A549 (cell line): ENCODE measurements around the gene METTL24. TPM values are rescaled to one million over a fixed set of nuclear protein-coding genes. Genes with fewer than 3 reads are reported as not detected.
"Not testable (repeated sequence)": the region's sequence is repeated elsewhere in the genome, so short reads cannot be mapped to it uniquely, and the experiment has no call there.

Experiments
- ATAC-seq, 2 experiments: fragments of 200-7000 bp in 1 of 2; fragments of >200 bp in 1 of 2; cut with Nextera tagmentation in 1 of 2; cut with Tn5 transposase in 1 of 2; 3 replicates each; pipeline versions ENCODE4 v1.8.0 to v1.9.1; 2018 to 2020; ENCODE audit warnings: mild to moderate bottlenecking in 1 of 2, moderate library complexity in 1 of 2
- CTCF ChIA-PET: fragments of 300-600 bp; sonication (Branson Sonifier 250); formaldehyde crosslinking; extraction: SDS; loops from one replicate; lab custom pipeline; 2021; ENCODE audit warnings: antibody characterized with exemption, inconsistent platforms; lab: Yijun Ruan, JAX
- POLR2A ChIA-PET: fragments of 350-600 bp; formaldehyde crosslinking; extraction: SDS; loops from one replicate; lab custom pipeline; 2021; ENCODE audit warnings: antibody characterized with exemption, inconsistent platforms; lab: Yijun Ruan, JAX
- DNase-seq, 2 experiments: peaks; one replicate each; pipeline versions ENCODE4 v3.0.0 to v3.0.0-alpha.2; 2011 to 2016; ENCODE audit warnings: low read depth in 1 of 2, low spot score in 1 of 2
- FAIRE-seq: peaks from 2 replicates; lab custom pipeline; 2011; peaks lifted over from hg19 to GRCh38; lab: Jason Lieb, UNC
- H3K27ac ChIP-seq, 2 experiments: fragments of >200 bp; sonication (Bioruptor Twin); formaldehyde crosslinking; 3 replicates each; pipeline ENCODE4 v1.5.1; 2016 to 2017
- H3K4me1 ChIP-seq: fragments of >200 bp; sonication (Bioruptor Twin); formaldehyde crosslinking; 3 replicates; pipeline ENCODE4 v1.6.1; 2016
- H3K4me2 ChIP-seq: fragments of >200 bp; sonication (Bioruptor Twin); formaldehyde crosslinking; 3 replicates; pipeline ENCODE4 v1.6.1; 2016
- H3K4me3 ChIP-seq: fragments of >200 bp; sonication (Bioruptor Twin); formaldehyde crosslinking; 3 replicates; pipeline ENCODE4 v1.5.1; 2016
- H3K9me3 ChIP-seq: fragments of >200 bp; sonication (Bioruptor Twin); formaldehyde crosslinking; 3 replicates; pipeline ENCODE4 v1.6.1; 2016
- CBX2 ChIP-seq: fragments of 200-600 bp; sonication (generic); IDR thresholded peaks from 2 replicates; pipeline ENCODE4 v1.6.1; 2016; ENCODE audit warnings: low read depth, mild to moderate bottlenecking, borderline replicate concordance
- CEBPB ChIP-seq, 2 experiments: fragments of >200 bp in 1 of 2; sonication (Bioruptor Twin) in 1 of 2; formaldehyde crosslinking in 1 of 2; IDR thresholded peaks; 2 replicates each; pipeline ENCODE4 v1.6.1; 2012 to 2016
- CHD2 ChIP-seq: fragments of 150-350 bp; IDR thresholded peaks from 2 replicates; pipeline ENCODE4 v1.6.1; 2014; ENCODE audit warnings: low read length; ENCODE audit not compliant: partially characterized antibody
- E2F6 ChIP-seq: IDR thresholded peaks from 2 replicates; pipeline ENCODE4 v1.6.1; 2012; ENCODE audit warnings: low read depth, borderline replicate concordance
- EHMT2 ChIP-seq: fragments of 200-600 bp; sonication (generic); IDR thresholded peaks from 2 replicates; pipeline ENCODE4 v1.6.1; 2016; ENCODE audit warnings: antibody characterized with exemption, low read depth, mild to moderate bottlenecking, moderate library complexity
- EP300 ChIP-seq, 2 experiments: fragments of >200 bp; sonication (Bioruptor Twin); formaldehyde crosslinking; IDR thresholded peaks; 2 replicates in 1 of 2; 3 replicates in 1 of 2; pipeline ENCODE4 v1.6.1; 2016 to 2017
- FOSB ChIP-seq: fragments of 250-450 bp; sonication (Bioruptor Pico); IDR thresholded peaks from 2 replicates; pipeline ENCODE4 v1.5.0; 2020; ENCODE audit warnings: mild to moderate bottlenecking, moderate library complexity
- FOXS1 ChIP-seq: fragments of 250-450 bp; sonication (Bioruptor Pico); IDR thresholded peaks from 2 replicates; pipeline ENCODE4 v1.5.0; 2020; ENCODE audit warnings: mild to moderate bottlenecking, moderate library complexity
- HES2 ChIP-seq: fragments of >200 bp; sonication (Bioruptor Twin); formaldehyde crosslinking; IDR thresholded peaks from 2 replicates; pipeline ENCODE4 v1.6.1; 2016
- HEYL ChIP-seq: fragments of 250-450 bp; sonication (Bioruptor Pico); IDR thresholded peaks from 2 replicates; pipeline ENCODE4 v1.8.0; 2021; ENCODE audit warnings: mild to moderate bottlenecking, moderate library complexity
- HMGXB4 ChIP-seq: fragments of 250-450 bp; sonication (Bioruptor Pico); IDR thresholded peaks from 2 replicates; pipeline ENCODE4 v1.5.0; 2021; ENCODE audit warnings: mild to moderate bottlenecking, moderate library complexity, borderline replicate concordance
- HOXB13 ChIP-seq: fragments of 250-450 bp; sonication (Bioruptor Pico); IDR thresholded peaks from 2 replicates; pipeline ENCODE4 v1.5.0; 2020; ENCODE audit warnings: low read depth, mild to moderate bottlenecking, moderate library complexity
- MAX ChIP-seq: IDR thresholded peaks from 2 replicates; pipeline ENCODE4 v1.6.1; 2012
- MAZ ChIP-seq: fragments of 150-350 bp; IDR thresholded peaks from 2 replicates; pipeline ENCODE4 v1.6.1; 2014; ENCODE audit warnings: antibody characterized with exemption, low read depth, low read length, borderline replicate concordance
- PHF8 ChIP-seq: fragments of 200-600 bp; sonication (generic); IDR thresholded peaks from 2 replicates; pipeline ENCODE4 v1.6.1; 2016; ENCODE audit warnings: low read depth, mild to moderate bottlenecking, antibody characterized with exemption, moderate library complexity, borderline replicate concordance
- POLR2A ChIP-seq: IDR thresholded peaks from 2 replicates; pipeline ENCODE4 v1.6.1; 2012; ENCODE audit warnings: mild to moderate bottlenecking, low read length
- RAD21 ChIP-seq, 2 experiments: fragments of >200 bp in 1 of 2; sonication (Bioruptor Twin) in 1 of 2; formaldehyde crosslinking in 1 of 2; IDR thresholded peaks in 1 of 2; conservative IDR thresholded peaks in 1 of 2; 2 replicates in 1 of 2; 3 replicates in 1 of 2; pipeline ENCODE4 v1.6.1; 2012 to 2018; ENCODE audit warnings: inconsistent platforms in 1 of 2
- SREBF2 ChIP-seq: fragments of 450-650 bp; IDR thresholded peaks from 2 replicates; pipeline ENCODE4 v1.6.1; 2014; ENCODE audit warnings: mild to moderate bottlenecking, moderate library complexity
- TFCP2L1 ChIP-seq: fragments of 250-450 bp; sonication (Bioruptor Pico); IDR thresholded peaks from 2 replicates; pipeline ENCODE4 v1.5.0; 2021; ENCODE audit warnings: mild to moderate bottlenecking
- ZFP36 ChIP-seq: fragments of 450-650 bp; IDR thresholded peaks from 2 replicates; pipeline ENCODE4 v1.6.1; 2014; ENCODE audit warnings: borderline replicate concordance; ENCODE audit not compliant: partially characterized antibody
- ZNF302 ChIP-seq: fragments of 250-450 bp; sonication (Bioruptor Pico); IDR thresholded peaks from 2 replicates; pipeline ENCODE4 v1.9.0; 2021; ENCODE audit warnings: inconsistent platforms, mild to moderate bottlenecking, moderate library complexity
- WGBS: methylation state at CpG from one replicate; pipeline ENCODE4 v1.1.6; 2017; ENCODE audit errors: missing lambda C conversion rate; 5-methylcytosine and 5-hydroxymethylcytosine counted together
- polyA plus RNA-seq, 4 experiments: library from polyadenylated mRNA; depleted of rRNA in 3 of 4; stranded (reverse); fragments of >200 nt; fragmentation: RNase III in 1 of 4; extraction: RNeasy Plus Mini Kit Qiagen cat#74134 plus additional on column Dnase treatment in 1 of 4; gene quantifications; 2 replicates in 3 of 4; 3 replicates in 1 of 4; pipeline ENCODE4 v1.2.3, GENCODE V29; 2011 to 2017

The METTL24 gene
- polyA plus RNA-seq, 2 of the 4 experiments (the other 2 are of a cell fraction), result not detected

GRCh38 chr6:110246378-110246777 is 111.8 kb downstream of the METTL24 start:
- TF ChIP-seq E2F6 (no peak), ZNF302 (CRISPR knock-in tag) (no peak), ZFP36 (no peak), HOXB13 (CRISPR knock-in tag) (no peak), HMGXB4 (CRISPR knock-in tag) (no peak), CBX2 (no peak), EHMT2 (no peak), HES2 (no peak), FOSB (CRISPR knock-in tag) (no peak), MAZ (no peak), TFCP2L1 (CRISPR knock-in tag) (no peak), EP300 (IDR thresholded peaks at IDR 0.05) (no peak), CHD2 (no peak), RAD21 (conservative IDR thresholded peaks at IDR 0.05 in 1 of 2, IDR thresholded peaks at IDR 0.05 in 1 of 2) (no peak), POLR2A (no peak)
- Histone ChIP-seq H3K27ac (no peak overlapping the region), H3K9me3 (no peaks in the 10 kb centered on the region), H3K4me1 (no peaks in the 10 kb centered on the region), H3K4me2 (no peak overlapping the region), H3K4me3 (no peak overlapping the region)
- CTCF ChIA-PET, result no interaction called here
- ATAC-seq (no peak), DNase-seq (no peak), FAIRE-seq (no peak)
- POLR2A ChIA-PET, result no interaction called here
- WGBS, result 94% methylated on average over 3 of the region's 3 CpGs

- H3K4me1 ChIP-seq, FAIRE-seq, POLR2A ChIA-PET, CTCF ChIA-PET, ATAC-seq, H3K27ac ChIP-seq, H3K4me2 ChIP-seq, H3K9me3 ChIP-seq, H3K4me3 ChIP-seq, DNase-seq: not testable (repeated sequence)
- 61% methylated on average over 3 of the region's 3 CpGs for WGBS
Measured at GRCh38 chr6:110244621-110245020, 113.5 kb downstream of the METTL24 start.

GRCh38 chr6:110239526-110240274 is 118.4 kb downstream of the METTL24 start:
- ChIA-PET POLR2A (no interaction called here), CTCF (no interaction called here)
- H3K27ac ChIP-seq, result no peak overlapping the region
- WGBS, result 89% methylated on average over 1 of the region's 1 CpG
- ATAC-seq, result no peak
- H3K4me2 ChIP-seq, result no peak overlapping the region
- FAIRE-seq, result no peak
- TF ChIP-seq CHD2 (no peak), FOXS1 (CRISPR knock-in tag) (no peak), MAX (no peak), CEBPB (IDR thresholded peaks at IDR 0.05) (no peak), PHF8 (no peak), SREBF2 (no peak), HEYL (CRISPR knock-in tag) (no peak)
- no peak overlapping the region for H3K4me3 ChIP-seq
- no peak for DNase-seq
- no peaks in the 10 kb centered on the region for H3K4me1 ChIP-seq
- no peaks in the 10 kb centered on the region for H3K9me3 ChIP-seq

- H3K9me3 ChIP-seq, DNase-seq, FAIRE-seq, CTCF ChIA-PET, POLR2A ChIA-PET, H3K4me1 ChIP-seq, H3K4me2 ChIP-seq, H3K4me3 ChIP-seq, ATAC-seq, H3K27ac ChIP-seq: not testable (repeated sequence)
- WGBS, result 100% methylated on average over 1 of the region's 1 CpG
Measured at GRCh38 chr6:110236007-110236406, 122.1 kb downstream of the METTL24 start.
